Measurements from ENCODE around the gene AKR7A3.
"Not testable (repeated sequence)": the region's sequence is repeated elsewhere in the genome, so short reads cannot be mapped to it uniquely, and the experiment has no call there.

AKR7A3 gene

DNA sequence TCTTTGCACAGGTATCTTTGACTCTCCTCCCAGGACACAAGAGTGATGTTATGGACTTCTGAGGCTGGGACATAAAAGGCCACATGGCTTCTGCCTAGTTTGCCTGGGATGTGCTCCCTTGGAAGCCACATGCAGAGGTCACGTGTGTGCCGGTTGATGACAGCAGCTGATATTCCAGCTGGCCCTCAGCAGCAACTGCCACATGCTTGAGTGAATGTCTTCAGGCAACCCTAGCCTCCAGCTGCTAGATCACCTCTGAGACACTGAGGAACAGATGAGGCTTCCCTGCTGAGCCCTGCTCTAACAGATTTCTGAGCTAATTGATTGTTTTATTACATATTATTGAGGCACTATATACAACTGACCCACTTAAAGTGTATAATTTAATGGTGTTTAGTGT, 11.6 kb upstream of the AKR7A3 start:
- no peak overlapping the region for H2AFZ ChIP-seq (ENCODE audit: low read depth, low read length)
- H3K4me1 ChIP-seq (ENCODE audit: insufficient read depth, low read length), result no peaks in the 10 kb centered on the region
- H3K4me3 ChIP-seq (ENCODE audit: low read length), result no peak overlapping the region
- H3K36me3 ChIP-seq (ENCODE audit: insufficient read depth, low read length), result peaks cover 32% of the 10 kb centered on the region
- peaks cover 9% of the 10 kb centered on the region for H3K9me3 ChIP-seq (ENCODE audit: low read length)
- no peaks in the 10 kb centered on the region for H3K27me3 ChIP-seq (ENCODE audit: insufficient read depth, low read length)

DNA sequence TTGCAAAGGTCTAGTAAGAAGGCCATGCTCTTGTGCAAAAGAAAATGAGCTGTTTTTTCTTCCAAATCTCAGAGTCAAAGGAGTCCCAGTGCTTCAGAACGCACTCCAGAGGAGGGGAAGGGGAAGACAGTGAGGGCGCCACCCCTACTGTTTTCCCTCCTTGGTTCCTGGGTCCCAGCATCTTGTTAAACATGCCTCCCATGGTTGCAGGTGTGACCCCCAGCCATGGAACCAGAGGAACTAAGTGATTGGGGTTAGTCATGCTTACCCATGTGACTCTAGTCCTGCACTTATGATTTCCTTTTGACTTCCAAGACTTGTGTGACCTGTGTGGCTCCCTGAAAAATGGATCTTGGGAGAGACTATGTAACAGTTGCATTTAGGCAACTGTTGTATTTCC, 6.1 kb upstream of the AKR7A3 start:
- Histone ChIP-seq H3K36me3 (ENCODE audit: insufficient read depth, low read length) (peaks cover 3% of the 10 kb centered on the region), H3K27me3 (ENCODE audit: insufficient read depth, low read length) (no peaks in the 10 kb centered on the region), H3K4me3 (ENCODE audit: low read length) (no peak overlapping the region), H2AFZ (ENCODE audit: low read depth, low read length) (no peak overlapping the region), H3K9me3 (ENCODE audit: low read length) (peaks cover 27% of the 10 kb centered on the region), H3K4me1 (ENCODE audit: insufficient read depth, low read length) (no peaks in the 10 kb centered on the region)

DNA sequence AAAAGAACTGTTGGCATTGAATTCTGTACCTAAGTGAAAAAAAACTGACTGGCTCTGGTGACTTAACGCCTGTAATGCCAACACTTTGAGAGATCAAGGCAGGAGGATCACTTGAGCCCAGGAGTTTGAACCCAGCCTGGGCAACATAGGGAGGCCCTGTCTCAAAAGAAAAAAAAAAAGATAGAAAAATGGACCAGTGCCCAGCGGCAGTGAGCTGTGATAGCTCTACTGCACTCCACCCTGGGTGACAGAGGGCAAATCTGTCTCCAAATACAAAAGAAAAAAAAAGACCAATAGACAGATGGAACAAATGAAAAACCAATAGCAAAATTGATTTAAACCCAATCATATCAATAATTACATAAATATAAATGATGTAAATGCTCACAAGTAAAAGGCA, 674 bp upstream of the AKR7A3 start:
- Histone ChIP-seq H3K4me1 (ENCODE audit: insufficient read depth, low read length) (no peaks in the 10 kb centered on the region), H3K9me3 (ENCODE audit: low read length) (peaks cover 12% of the 10 kb centered on the region), H2AFZ (ENCODE audit: low read depth, low read length) (no peak overlapping the region), H3K36me3 (ENCODE audit: insufficient read depth, low read length) (peaks cover 3% of the 10 kb centered on the region), H3K4me3 (ENCODE audit: low read length) (no peak overlapping the region), H3K27me3 (ENCODE audit: insufficient read depth, low read length) (no peaks in the 10 kb centered on the region)

DNA sequence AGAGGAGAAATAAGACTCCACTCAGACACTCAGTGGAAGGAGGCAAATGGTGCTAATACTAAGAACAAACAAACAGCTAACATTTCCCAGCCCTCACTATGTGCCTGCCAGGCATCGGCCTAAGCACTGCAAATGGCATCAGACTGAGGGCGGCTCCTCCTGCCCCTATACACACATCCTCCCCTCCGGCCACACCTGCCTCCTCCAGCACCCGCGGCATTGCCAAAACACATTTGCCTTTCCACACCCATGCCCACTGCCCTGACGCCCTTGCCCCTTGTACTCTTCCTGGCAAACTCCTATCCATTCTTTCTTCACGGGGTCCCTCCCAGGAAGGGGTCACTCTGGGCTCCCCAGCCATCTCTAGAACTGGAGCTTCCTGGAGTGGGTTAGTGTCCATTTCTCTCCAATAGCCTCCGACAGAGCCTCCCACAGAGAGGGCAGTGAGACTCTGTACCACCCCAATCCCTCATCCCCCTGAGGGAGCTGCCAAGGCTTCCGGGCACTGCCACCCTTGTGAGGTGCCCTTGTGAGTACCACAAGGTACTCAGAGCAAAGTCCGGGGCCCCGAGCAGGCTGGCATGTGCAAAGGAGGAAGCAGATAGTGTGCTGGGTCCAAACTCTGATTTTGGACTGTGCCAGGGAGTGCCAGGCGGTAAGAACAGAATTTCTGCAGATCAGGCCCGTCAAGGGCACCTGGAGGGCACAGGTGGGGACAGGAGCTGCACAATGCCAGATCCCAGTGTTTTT, 959 bp downstream of the AKR7A3 start:
- peaks cover 5% of the 10 kb centered on the region for H3K36me3 ChIP-seq (ENCODE audit: insufficient read depth, low read length)
- H3K27me3 ChIP-seq (ENCODE audit: insufficient read depth, low read length), result no peaks in the 10 kb centered on the region
- H3K4me1 ChIP-seq (ENCODE audit: insufficient read depth, low read length), result no peaks in the 10 kb centered on the region
- H3K4me3 ChIP-seq (ENCODE audit: low read length), result no peak overlapping the region
- H3K9me3 ChIP-seq (ENCODE audit: low read length), result peaks cover 5% of the 10 kb centered on the region
- H2AFZ ChIP-seq (ENCODE audit: low read depth, low read length), result no peak overlapping the region

DNA sequence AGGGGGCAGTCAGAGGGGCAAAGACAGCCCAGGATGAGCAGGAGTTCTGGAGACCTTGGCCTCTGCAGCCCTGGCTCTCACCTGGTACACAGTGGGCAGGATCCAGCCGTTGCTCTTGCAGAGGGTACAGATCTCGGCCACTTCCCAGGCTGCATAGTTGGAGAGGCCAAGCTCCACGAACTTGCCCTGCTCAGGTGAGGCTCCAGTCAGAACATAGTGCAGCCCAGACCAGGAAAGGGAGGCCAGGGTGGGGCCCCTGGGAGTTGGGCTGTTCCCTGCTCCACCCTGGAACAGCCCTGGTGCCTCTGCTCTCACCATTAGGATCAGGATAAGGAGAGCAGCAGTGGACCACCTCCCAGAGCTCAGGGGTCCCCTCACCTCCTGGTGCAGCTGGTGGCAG, 2.8 kb downstream of the AKR7A3 start:
- H3K4me1 ChIP-seq (ENCODE audit: insufficient read depth, low read length), result not testable (repeated sequence)

DNA sequence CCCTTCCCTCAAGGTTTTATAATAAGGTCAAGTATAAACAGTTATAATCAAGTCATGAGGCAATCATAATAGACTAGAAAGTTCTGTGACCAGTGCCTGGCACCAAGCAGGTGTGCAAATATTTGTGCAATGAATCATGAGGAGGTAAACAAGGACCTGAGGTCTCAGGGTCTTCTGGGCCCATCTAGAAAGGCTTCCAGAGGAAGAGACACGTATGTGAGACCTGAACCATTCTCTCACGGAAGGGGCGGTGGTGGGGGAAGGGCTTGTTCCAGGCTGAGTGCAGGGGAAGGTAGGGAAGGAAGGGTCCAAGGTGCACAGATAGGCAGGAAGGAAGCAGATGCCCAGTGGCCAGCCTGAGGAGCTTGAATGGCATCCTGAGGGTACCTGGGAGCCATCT, 3.2 kb downstream of the AKR7A3 start:
- H2AFZ ChIP-seq (ENCODE audit: low read depth, low read length); H3K4me1 ChIP-seq (ENCODE audit: insufficient read depth, low read length); H3K4me3 ChIP-seq (ENCODE audit: low read length); H3K27me3 ChIP-seq (ENCODE audit: insufficient read depth, low read length); H3K9me3 ChIP-seq (ENCODE audit: low read length); H3K36me3 ChIP-seq (ENCODE audit: insufficient read depth, low read length): not testable (repeated sequence)

More for the DNA sequence above, 2.8 kb downstream of the AKR7A3 start:
- H3K27me3 ChIP-seq (ENCODE audit: insufficient read depth, low read length); H3K36me3 ChIP-seq (ENCODE audit: insufficient read depth, low read length); H3K9me3 ChIP-seq (ENCODE audit: low read length); H2AFZ ChIP-seq (ENCODE audit: low read depth, low read length); H3K4me3 ChIP-seq (ENCODE audit: low read length): not testable (repeated sequence)

DNA sequence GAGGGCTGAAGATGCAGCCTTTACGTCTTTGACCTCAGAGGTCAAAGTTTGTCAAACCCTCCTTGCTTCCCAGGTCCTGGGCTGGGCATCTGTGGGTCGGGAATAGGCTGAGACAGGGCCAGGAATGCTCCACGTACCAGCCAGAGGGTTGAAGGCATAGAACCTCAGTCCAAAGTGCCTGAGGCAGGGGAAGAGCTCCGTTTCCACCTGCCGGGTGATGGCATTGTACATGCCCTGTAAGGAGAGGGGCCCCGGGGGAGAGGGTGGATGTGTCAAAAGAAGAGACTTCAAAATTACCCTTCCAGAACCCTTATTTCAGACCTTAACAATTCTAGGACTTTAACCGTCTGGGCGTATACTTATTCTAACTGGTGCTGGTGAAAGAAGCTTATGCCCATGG, 3.7 kb downstream of the AKR7A3 start:
- H3K4me3 ChIP-seq (ENCODE audit: low read length), result no peak overlapping the region
- H3K4me1 ChIP-seq (ENCODE audit: insufficient read depth, low read length), result no peaks in the 10 kb centered on the region
- H3K27me3 ChIP-seq (ENCODE audit: insufficient read depth, low read length), result no peaks in the 10 kb centered on the region
- no peak overlapping the region for H2AFZ ChIP-seq (ENCODE audit: low read depth, low read length)
- peaks cover 11% of the 10 kb centered on the region for H3K36me3 ChIP-seq (ENCODE audit: insufficient read depth, low read length)
- no peaks in the 10 kb centered on the region for H3K9me3 ChIP-seq (ENCODE audit: low read length)

DNA sequence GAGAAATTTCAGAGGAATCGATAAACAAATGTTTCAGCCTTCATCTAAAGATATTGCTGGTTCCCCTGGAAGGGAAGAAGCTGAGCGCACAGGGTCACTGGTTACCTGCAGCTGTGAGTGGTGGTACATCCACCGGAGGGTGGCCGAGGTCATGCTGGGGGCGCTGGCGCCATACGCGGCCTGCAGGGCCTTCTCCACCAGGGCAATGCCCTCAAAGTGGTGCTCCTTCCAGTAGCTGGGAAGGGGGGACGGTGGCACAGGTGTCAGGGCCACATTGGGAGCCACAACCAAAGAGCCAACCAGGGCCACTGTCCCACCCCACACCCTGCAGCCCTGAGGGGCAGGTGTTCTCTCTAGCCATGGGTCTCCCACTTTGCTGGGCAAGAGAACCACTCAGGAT, 4.7 kb downstream of the AKR7A3 start:
- no peaks in the 10 kb centered on the region for H3K9me3 ChIP-seq (ENCODE audit: low read length)
- H3K4me3 ChIP-seq (ENCODE audit: low read length), result no peak overlapping the region

DNA sequence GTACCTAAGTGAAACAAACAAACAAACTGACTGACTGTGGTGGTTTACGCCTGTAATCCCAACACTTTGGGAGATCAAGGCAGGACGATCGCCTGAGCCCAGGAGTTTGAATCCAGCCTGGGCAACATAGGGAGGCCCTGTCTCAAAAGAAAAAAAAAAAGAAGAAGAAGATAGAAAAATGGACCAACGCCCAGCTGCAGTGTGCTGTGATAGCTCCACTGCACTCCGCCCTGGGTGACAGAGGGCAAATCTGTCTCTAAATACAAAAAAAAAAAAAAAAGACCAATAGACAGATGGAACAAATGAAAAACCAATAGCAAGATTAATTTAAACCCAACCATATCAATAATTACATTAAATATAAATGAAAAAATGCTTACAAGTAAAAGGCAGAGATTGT, 13.9 kb downstream of the AKR7A3 start:
- no peaks in the 10 kb centered on the region for H3K4me1 ChIP-seq (ENCODE audit: insufficient read depth, low read length)
- H3K9me3 ChIP-seq (ENCODE audit: low read length), result no peaks in the 10 kb centered on the region
- H3K36me3 ChIP-seq (ENCODE audit: insufficient read depth, low read length), result peaks cover 5% of the 10 kb centered on the region
- H3K4me3 ChIP-seq (ENCODE audit: low read length), result no peak overlapping the region
- no peak overlapping the region for H2AFZ ChIP-seq (ENCODE audit: low read depth, low read length)
- no peaks in the 10 kb centered on the region for H3K27me3 ChIP-seq (ENCODE audit: insufficient read depth, low read length)

More for the DNA sequence above, 4.7 kb downstream of the AKR7A3 start:
- Histone ChIP-seq H3K27me3 (ENCODE audit: insufficient read depth, low read length) (no peaks in the 10 kb centered on the region), H2AFZ (ENCODE audit: low read depth, low read length) (no peak overlapping the region), H3K4me1 (ENCODE audit: insufficient read depth, low read length) (no peaks in the 10 kb centered on the region), H3K36me3 (ENCODE audit: insufficient read depth, low read length) (peaks cover 11% of the 10 kb centered on the region)

DNA sequence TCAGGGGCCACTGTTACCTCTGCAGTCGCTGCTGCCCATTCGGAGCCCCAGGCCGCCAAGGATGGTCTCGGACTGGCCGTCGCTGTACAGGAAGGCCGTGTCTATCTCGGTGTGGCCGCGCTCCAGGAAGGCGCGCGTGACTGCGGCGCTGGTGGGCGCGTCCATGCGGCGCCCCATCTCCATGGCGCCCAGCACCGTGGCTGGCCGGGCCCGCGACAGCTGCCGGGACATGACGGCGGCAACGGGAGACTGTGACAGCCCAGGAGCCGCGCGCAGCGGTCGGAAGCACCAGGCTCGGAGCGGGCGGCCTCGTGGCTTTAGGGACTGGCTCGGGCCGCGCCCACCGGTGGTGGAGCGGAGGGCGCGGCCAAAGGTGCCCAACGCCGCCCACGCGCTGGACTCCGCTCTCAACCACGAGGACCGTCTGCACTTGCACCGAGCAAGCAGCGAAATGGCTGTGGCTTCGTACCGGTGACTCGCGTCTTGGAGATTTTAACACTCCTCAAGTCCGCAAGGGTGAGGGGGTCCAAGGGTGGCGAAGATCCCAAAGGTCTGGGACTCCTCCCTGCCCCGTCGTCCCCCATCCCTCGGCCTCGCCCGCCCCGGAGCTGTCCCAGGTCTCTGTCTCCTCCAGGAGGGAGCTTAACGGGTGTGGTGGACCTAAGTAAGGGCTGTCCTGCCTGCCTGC, 14.6 kb downstream of the AKR7A3 start:
- not testable (repeated sequence) for H3K9me3 ChIP-seq (ENCODE audit: low read length); H3K36me3 ChIP-seq (ENCODE audit: insufficient read depth, low read length); H3K4me3 ChIP-seq (ENCODE audit: low read length); H2AFZ ChIP-seq (ENCODE audit: low read depth, low read length); H3K27me3 ChIP-seq (ENCODE audit: insufficient read depth, low read length); H3K4me1 ChIP-seq (ENCODE audit: insufficient read depth, low read length)

DNA sequence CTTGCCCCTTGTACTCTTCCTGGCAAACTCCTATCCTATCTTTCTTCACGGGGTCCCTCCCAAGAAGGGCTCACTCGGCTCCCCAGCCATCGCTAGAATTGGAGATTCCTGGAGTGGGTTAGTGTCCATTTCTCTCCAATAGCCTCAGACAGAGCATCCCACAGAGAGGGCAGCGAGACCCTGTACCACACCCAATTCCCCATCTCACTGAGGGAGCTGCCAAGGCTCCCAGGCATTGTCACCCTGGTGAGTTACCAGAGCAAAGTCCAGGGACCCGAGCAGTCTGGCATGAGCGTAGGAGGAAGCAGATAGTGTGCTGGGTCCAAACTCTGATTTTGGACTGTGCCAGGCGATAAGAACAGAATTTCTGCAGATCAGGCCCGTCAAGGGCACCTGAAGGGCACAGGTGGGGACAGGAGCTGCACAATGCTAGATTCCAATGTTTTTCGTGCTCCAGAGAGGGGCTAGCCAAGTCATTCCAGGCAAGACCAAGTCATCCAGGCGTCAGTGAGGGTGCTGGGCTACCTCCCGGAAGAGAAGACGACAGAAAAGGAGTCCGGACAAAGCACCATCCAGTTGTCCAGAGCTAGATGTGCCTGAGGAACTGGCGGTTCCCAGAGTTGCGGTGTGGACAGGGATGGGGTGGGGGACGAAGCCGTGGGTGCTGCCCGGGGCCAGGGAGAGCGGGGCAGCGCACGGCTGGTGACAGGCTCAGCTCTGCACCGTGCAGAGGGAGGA, 15.3 kb downstream of the AKR7A3 start:
- H2AFZ ChIP-seq (ENCODE audit: low read depth, low read length), result no peak overlapping the region
- H3K4me3 ChIP-seq (ENCODE audit: low read length), result no peak overlapping the region

DNA sequence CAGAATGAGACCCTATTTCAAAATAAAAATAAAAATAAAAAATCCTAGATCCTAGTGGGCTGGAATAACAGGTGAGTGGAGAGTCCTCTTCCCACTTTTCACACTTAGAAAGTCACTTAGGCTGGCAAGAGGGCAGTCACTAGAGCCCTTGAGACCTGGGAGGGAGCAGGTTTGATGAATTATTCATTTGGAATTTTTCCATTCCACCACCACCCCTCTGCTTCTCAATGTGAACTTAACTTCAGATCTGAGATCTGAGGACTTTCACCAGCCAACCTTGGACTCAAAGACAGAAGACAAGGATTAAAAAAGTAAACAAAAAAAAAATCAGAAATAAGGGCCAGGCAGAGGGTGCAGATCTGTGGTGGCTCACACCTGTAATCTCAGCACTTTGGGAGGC, 16.5 kb downstream of the AKR7A3 start:
- Histone ChIP-seq H3K27me3 (ENCODE audit: insufficient read depth, low read length) (no peaks in the 10 kb centered on the region), H3K36me3 (ENCODE audit: insufficient read depth, low read length) (peaks cover 8% of the 10 kb centered on the region), H2AFZ (ENCODE audit: low read depth, low read length) (no peak overlapping the region), H3K9me3 (ENCODE audit: low read length) (no peaks in the 10 kb centered on the region), H3K4me3 (ENCODE audit: low read length) (no peak overlapping the region), H3K4me1 (ENCODE audit: insufficient read depth, low read length) (no peaks in the 10 kb centered on the region)

More for the DNA sequence above, 15.3 kb downstream of the AKR7A3 start:
- H3K27me3 ChIP-seq (ENCODE audit: insufficient read depth, low read length), result no peaks in the 10 kb centered on the region
- H3K4me1 ChIP-seq (ENCODE audit: insufficient read depth, low read length), result no peaks in the 10 kb centered on the region
- H3K36me3 ChIP-seq (ENCODE audit: insufficient read depth, low read length), result peaks cover 5% of the 10 kb centered on the region
- no peaks in the 10 kb centered on the region for H3K9me3 ChIP-seq (ENCODE audit: low read length)

DNA sequence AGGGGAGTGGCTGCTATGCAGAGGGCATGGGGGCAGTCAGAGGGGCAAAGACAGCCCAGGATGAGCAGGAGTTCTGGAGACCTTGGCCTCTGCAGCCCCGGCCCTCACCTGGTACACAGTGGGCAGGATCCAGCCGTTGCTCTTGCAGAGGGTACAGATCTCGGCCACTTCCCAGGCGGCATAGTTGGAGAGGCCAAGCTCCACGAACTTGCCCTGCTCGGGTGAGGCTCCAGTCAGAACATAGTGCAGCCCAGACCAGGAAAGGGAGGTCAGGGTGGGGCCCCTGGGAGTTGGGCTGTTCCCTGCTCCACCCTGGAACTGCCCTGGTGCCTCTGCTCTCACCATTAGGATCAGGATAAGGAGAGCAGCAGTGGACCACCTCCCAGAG, 18.2 kb downstream of the AKR7A3 start:
- not testable (repeated sequence) for H3K4me3 ChIP-seq (ENCODE audit: low read length); H3K4me1 ChIP-seq (ENCODE audit: insufficient read depth, low read length); H2AFZ ChIP-seq (ENCODE audit: low read depth, low read length); H3K27me3 ChIP-seq (ENCODE audit: insufficient read depth, low read length); H3K9me3 ChIP-seq (ENCODE audit: low read length)
- peaks cover 13% of the 10 kb centered on the region for H3K36me3 ChIP-seq (ENCODE audit: insufficient read depth, low read length)
